ENCODE measurements around the gene TMEM120B. TPM values are rescaled to one million over a fixed set of nuclear protein-coding genes. Genes with fewer than 3 reads are reported as not detected.

The TMEM120B gene
- polyA plus RNA-seq, 1 donor from 2014 or later, result 9.8 TPM

- Histone ChIP-seq H3K9me3 (ENCODE audit: low read length) (no peaks in the 10 kb centered on the region), H3K27ac (ENCODE audit: low read length) (no peak overlapping the region), H3K4me2 (ENCODE audit: low read length) (no peak overlapping the region), H3K9ac (ENCODE audit: low read length) (no peak overlapping the region), H4K20me1 (ENCODE audit: insufficient read depth) (no peaks in the 10 kb centered on the region), H3K9me2 (ENCODE audit: insufficient read depth, low read length) (no peaks in the 10 kb centered on the region), H2AFZ (ENCODE audit: low read depth, low read length) (no peak overlapping the region), H3K79me2 (replicated peaks; ENCODE audit: insufficient read depth, low read length) (no peaks in the 10 kb centered on the region), H3F3A (ENCODE audit: insufficient read depth, low read length, poor library complexity, severe bottlenecking) (no peaks in the 10 kb centered on the region), H3K27me3 (ENCODE audit: insufficient read depth, low read depth, low read length) (no peaks in the 10 kb centered on the region), H3K4me3 (ENCODE audit: low read length) (no peak overlapping the region), H3K36me3 (ENCODE audit: insufficient read depth, low read length) (no peaks in the 10 kb centered on the region)
- no peak for TF ChIP-seq MXI1 (conservative IDR thresholded peaks at IDR 0.05; ENCODE audit: poor library complexity, severe bottlenecking)
- no peak for TF ChIP-seq EZH2 (IDR thresholded peaks at IDR 0.05; ENCODE audit: borderline replicate concordance, insufficient read depth, low read length, poor library complexity, severe bottlenecking)
- TF ChIP-seq POLR2AphosphoS5 (IDR thresholded peaks at IDR 0.05), result no peak
- TF ChIP-seq, protein P1, sequence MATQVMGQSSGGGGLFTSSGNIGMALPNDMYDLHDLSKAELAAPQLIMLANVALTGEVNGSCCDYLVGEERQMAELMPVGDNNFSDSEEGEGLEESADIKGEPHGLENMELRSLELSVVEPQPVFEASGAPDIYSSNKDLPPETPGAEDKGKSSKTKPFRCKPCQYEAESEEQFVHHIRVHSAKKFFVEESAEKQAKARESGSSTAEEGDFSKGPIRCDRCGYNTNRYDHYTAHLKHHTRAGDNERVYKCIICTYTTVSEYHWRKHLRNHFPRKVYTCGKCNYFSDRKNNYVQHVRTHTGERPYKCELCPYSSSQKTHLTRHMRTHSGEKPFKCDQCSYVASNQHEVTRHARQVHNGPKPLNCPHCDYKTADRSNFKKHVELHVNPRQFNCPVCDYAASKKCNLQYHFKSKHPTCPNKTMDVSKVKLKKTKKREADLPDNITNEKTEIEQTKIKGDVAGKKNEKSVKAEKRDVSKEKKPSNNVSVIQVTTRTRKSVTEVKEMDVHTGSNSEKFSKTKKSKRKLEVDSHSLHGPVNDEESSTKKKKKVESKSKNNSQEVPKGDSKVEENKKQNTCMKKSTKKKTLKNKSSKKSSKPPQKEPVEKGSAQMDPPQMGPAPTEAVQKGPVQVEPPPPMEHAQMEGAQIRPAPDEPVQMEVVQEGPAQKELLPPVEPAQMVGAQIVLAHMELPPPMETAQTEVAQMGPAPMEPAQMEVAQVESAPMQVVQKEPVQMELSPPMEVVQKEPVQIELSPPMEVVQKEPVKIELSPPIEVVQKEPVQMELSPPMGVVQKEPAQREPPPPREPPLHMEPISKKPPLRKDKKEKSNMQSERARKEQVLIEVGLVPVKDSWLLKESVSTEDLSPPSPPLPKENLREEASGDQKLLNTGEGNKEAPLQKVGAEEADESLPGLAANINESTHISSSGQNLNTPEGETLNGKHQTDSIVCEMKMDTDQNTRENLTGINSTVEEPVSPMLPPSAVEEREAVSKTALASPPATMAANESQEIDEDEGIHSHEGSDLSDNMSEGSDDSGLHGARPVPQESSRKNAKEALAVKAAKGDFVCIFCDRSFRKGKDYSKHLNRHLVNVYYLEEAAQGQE (IDR thresholded peaks at IDR 0.05; ENCODE audit: borderline replicate concordance), result no peak
- no peak for TF ChIP-seq EP300 (conservative IDR thresholded peaks at IDR 0.05; ENCODE audit: poor library complexity, severe bottlenecking)
- TF ChIP-seq SMC3 (conservative IDR thresholded peaks at IDR 0.05; ENCODE audit: poor library complexity), result no peak
- no peak for TF ChIP-seq CTCF (IDR thresholded peaks at IDR 0.05; ENCODE audit: poor library complexity, severe bottlenecking)
- no peak for TF ChIP-seq TAF1 (IDR thresholded peaks at IDR 0.05; ENCODE audit: low read depth)
- TF ChIP-seq RAD21 (conservative IDR thresholded peaks at IDR 0.05), result no peak
Observed at GRCh38 chr12:121765573-121765972, 53.0 kb downstream of the TMEM120B start.

DNA sequence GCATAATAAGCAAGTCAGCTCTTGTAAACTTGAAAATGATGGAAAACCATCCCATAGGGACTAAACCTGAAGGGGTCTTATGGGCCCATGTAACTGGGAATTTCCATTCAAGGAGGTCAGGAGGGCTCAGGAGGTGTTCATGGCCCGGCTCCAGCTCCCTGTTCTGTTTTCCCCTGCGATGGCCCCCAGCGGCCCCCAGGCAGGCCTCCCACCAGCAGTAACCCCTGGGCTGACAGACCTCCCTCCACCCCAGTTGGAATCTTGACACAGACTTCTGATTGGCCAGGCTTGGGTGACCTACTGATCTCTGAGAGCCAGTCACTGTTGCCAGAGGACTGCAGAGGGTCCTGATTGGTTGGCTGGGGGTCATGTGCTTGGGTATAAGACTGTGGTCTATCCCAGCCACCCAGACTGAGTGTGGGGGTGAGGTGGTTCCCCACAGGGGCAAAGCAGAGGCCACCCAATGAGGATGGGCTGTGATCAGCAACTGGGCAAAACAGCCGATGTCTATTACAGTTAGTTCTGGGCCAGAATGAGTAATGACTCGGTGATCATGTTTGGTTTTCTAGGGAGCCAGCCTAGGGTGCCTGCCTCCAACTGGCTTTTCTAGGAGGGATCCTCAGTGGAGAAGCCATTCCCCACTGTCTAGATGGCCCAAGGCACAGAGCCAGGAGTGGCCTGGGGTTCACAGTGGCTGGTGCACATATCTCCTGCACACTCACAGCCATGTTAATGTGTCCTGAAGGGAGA, 53.9 kb downstream of the TMEM120B start:
- Histone ChIP-seq H3K4me3 (ENCODE audit: low read length) (no peak overlapping the region), H3K9me3 (ENCODE audit: low read length) (no peaks in the 10 kb centered on the region), H3K27ac (ENCODE audit: low read length) (no peak overlapping the region), H3K4me2 (ENCODE audit: low read length) (no peak overlapping the region), H3K9me2 (ENCODE audit: insufficient read depth, low read length) (no peaks in the 10 kb centered on the region), H3K9ac (ENCODE audit: low read length) (no peak overlapping the region), H4K20me1 (ENCODE audit: insufficient read depth) (no peaks in the 10 kb centered on the region), H3K36me3 (ENCODE audit: insufficient read depth, low read length) (no peaks in the 10 kb centered on the region), H3K79me2 (replicated peaks; ENCODE audit: insufficient read depth, low read length) (no peaks in the 10 kb centered on the region), H3F3A (ENCODE audit: insufficient read depth, low read length, poor library complexity, severe bottlenecking) (no peaks in the 10 kb centered on the region), H3K27me3 (ENCODE audit: insufficient read depth, low read depth, low read length) (no peaks in the 10 kb centered on the region), H2AFZ (ENCODE audit: low read depth, low read length) (no peak overlapping the region)
- TF ChIP-seq POLR2AphosphoS5 (IDR thresholded peaks at IDR 0.05), result no peak
- TF ChIP-seq, protein P1 (IDR thresholded peaks at IDR 0.05; ENCODE audit: borderline replicate concordance), result no peak
- TF ChIP-seq TAF1 (IDR thresholded peaks at IDR 0.05; ENCODE audit: low read depth), result no peak
- no peak for TF ChIP-seq EZH2 (IDR thresholded peaks at IDR 0.05; ENCODE audit: borderline replicate concordance, insufficient read depth, low read length, poor library complexity, severe bottlenecking)
- no peak for TF ChIP-seq EP300 (conservative IDR thresholded peaks at IDR 0.05; ENCODE audit: poor library complexity, severe bottlenecking)
